Amniotic stem cell (primary cell): Measurements from ENCODE around the gene CALR.
"Not testable (repeated sequence)": the region's sequence is repeated elsewhere in the genome, so short reads cannot be mapped to it uniquely, and the experiment has no call there.

Experiments
- DNase-seq: peaks from one replicate; lab custom pipeline; 2025; lab: John Stamatoyannopoulos, UW

The CALR gene

DNA sequence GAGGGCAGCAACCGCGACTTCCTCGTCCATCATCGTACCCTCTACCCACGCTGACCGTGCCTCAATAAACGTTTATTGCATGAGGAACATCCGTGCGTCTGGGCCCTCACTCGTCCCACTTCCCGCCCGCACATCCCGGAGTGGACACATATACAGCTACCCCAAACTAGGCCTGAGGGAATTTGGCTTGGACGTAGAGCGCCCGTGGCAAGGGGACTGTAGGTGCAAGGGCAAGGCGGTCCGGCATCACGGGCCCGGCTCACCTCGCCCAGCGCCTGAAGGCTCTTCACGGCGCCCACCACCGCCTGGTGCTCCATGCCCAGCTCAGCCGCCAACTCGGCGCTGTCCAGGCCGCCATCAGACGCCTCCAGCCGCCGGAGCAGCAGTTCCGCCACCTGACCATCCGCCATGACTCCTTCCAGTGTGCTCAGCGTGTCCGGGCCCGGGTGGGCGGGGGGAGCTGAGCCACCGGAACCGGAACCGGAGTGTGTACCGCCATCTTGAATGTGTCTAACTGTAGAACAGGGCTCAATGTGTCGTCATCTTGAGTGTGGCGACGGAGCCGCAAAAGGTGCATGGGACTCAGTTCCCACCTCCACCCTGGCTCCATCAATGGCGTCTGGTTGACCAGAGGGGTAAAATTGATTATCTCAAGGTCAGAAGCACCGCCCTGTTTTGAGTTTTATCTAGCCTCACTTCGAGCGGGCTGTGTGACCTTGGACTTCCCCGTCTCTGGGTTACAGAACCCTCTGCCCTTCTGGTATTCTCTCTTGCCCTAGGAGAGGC, 4.9 kb upstream of the CALR start, which contains the start of gene FARSA:
Gene FARSA, minus strand, starts transcription at position 425 of the 786 bp plus-strand sequence. Its CDS starts 15 bp downstream, at position 410.
- peak; percentile 92 for DNase-seq

DNA sequence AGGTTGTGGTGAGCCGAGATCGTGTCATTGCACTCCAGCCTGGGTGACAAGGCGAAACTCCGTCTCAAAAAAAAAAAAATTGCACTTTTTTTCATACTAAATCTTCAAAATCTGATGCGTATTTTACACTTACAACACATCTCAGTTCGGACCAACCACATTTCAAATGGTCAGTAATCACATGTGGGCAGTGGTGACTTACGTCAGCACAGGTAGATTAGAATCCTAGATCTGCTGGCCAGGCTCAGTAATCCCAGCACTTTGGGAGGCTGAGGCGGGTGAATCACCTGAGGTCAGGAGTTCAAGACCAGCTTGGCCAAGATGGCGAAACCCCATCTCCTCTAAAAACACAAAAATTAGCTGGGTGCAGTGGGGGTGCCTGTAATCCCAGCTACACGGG, 3.3 kb upstream of the CALR start:
- DNase-seq, result no peak

DNA sequence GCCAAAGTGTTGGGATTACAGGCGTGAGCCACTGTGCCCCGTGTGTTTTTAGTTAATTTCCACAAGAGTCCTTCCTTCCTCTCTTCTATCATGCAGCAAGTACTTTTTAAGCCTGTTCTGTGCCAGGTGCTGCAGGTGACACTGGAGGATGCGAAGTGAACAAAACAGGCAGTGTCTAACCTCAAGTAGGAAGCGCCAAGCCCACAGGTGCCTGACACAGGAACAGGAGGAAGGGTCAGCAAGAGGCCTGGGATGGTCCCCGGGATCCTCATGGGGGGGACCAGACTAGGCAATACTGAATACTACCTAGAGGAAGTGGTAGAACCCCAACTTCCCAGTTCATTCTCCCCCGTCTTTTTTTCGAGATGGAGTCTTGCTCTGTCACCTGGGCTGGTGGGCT, 1.8 kb upstream of the CALR start:
- no peak for DNase-seq

DNA sequence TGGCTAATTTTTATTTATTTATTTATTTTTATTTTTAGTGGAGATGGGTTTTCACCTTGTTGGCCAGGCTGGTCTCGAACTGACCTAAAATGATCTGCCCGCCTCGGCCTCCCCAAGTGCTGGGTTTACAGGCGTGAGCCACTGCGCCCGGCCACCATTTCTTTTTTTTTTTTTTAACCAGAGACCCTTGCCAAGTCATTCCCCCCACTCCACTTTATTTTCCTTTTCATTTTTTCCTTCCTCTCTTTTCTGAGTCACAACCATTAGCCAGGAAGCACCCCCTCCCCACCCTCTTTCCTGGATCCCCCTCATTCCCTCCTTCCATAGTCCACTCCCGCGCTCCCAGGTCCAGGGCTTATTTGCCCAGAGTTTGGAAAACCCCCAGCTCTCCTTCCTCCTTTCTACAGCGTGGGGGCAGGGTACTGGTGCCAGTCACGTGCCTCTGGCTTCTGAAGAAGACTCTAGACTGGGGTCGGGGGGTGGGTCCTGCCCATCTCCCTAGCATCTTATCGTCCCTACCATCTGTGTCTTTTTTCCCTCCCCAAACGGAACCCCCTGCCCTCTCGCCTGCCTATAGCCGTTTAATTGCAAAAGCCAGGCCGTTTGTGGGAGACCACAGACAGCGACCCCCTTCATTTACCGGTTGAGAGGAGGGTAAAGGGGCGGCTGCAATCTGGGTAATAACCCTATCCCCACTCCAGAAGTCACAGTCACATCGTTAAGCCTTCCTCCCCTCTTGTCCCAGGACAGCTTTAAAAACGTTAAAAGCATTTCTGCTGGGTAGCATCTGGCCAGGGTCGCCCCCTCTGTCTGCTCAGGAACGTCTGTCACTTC, 1.1 kb upstream of the CALR start:
- DNase-seq, result no peak

DNA sequence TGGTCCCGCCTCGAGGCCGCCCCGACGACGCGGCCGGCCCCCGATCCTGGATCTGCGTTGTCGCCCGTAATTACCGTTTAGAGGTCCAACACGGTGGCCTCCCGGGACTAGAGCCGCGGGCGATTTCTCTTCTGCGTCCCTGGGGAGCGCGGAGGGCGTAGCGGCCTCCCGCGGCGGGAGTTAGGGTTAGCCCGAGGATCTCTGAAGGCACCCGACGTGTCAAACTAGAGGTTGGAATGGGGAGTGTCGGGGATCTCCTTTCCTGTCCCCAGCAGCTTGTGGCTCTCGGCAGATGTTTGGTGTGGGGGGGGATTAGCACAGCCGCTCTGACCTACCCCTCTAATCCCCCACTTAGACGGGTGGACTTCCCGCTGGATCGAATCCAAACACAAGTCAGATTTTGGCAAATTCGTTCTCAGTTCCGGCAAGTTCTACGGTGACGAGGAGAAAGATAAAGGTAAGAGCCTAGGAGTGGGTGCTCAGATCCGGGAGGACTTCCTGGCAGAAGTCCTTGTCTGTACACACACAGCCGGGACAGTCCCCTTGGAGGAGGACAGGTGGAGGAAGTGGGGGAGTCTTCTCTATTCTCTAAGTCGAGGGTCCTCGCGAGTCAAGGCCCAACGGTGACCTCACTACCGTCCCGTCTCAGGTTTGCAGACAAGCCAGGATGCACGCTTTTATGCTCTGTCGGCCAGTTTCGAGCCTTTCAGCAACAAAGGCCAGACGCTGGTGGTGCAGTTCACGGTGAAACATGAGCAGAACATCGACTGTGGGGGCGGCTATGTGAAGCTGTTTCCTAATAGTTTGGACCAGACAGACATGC, 581 bp downstream of the CALR start:
- no peak for DNase-seq

DNA sequence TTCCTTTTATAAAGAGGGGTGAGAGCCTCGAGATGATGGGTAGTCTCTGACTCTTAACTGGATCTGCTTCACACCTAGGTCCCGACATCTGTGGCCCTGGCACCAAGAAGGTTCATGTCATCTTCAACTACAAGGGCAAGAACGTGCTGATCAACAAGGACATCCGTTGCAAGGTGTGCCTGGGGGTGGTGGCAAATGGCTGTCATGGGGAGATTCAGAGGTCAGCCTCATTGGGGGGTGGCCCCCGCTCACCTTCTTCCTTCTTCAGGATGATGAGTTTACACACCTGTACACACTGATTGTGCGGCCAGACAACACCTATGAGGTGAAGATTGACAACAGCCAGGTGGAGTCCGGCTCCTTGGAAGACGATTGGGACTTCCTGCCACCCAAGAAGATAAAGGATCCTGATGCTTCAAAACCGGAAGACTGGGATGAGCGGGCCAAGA, 1.6 kb downstream of the CALR start:
- no peak for DNase-seq

DNA sequence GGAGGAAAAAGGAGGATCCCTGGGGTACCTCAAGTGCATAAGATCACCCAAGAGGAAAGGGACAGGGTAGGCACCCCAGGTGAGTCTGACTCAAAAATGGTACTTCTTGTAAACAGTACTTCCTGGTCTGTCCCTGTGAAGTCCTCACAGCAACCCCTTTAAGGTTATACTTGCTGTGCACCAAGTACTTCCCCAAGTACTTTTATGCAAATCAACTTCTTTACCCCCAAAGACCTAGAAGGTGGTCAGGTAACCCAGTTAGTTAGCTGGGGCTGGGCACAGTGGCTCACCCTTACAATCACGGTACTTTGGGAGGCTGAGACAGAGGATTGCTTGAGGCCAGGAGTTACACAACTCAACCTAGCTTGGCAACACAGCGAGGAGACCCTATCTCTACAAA, 2.5 kb downstream of the CALR start:
- no peak for DNase-seq

DNA sequence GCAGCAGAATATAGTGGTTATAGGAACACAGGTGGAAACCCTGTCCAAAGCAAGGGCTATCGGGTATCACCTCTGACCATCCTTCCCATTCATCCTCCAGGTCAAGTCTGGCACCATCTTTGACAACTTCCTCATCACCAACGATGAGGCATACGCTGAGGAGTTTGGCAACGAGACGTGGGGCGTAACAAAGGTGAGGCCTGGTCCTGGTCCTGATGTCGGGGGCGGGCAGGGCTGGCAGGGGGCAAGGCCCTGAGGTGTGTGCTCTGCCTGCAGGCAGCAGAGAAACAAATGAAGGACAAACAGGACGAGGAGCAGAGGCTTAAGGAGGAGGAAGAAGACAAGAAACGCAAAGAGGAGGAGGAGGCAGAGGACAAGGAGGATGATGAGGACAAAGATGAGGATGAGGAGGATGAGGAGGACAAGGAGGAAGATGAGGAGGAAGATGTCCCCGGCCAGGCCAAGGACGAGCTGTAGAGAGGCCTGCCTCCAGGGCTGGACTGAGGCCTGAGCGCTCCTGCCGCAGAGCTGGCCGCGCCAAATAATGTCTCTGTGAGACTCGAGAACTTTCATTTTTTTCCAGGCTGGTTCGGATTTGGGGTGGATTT, 5.1 kb downstream of the CALR start:
- DNase-seq, result no peak

DNA sequence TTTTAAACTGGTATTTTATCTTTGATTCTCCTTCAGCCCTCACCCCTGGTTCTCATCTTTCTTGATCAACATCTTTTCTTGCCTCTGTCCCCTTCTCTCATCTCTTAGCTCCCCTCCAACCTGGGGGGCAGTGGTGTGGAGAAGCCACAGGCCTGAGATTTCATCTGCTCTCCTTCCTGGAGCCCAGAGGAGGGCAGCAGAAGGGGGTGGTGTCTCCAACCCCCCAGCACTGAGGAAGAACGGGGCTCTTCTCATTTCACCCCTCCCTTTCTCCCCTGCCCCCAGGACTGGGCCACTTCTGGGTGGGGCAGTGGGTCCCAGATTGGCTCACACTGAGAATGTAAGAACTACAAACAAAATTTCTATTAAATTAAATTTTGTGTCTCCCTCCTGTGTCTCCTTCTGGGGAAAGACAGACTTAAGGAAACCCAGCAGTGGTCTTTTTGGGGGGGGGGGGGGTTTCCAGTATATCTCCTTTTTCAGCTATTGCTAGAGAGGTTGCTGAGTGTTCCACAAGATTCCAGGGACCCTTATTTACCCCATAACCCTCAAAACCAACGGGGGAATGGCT, 5.8 kb downstream of the CALR start:
- no peak for DNase-seq

DNA sequence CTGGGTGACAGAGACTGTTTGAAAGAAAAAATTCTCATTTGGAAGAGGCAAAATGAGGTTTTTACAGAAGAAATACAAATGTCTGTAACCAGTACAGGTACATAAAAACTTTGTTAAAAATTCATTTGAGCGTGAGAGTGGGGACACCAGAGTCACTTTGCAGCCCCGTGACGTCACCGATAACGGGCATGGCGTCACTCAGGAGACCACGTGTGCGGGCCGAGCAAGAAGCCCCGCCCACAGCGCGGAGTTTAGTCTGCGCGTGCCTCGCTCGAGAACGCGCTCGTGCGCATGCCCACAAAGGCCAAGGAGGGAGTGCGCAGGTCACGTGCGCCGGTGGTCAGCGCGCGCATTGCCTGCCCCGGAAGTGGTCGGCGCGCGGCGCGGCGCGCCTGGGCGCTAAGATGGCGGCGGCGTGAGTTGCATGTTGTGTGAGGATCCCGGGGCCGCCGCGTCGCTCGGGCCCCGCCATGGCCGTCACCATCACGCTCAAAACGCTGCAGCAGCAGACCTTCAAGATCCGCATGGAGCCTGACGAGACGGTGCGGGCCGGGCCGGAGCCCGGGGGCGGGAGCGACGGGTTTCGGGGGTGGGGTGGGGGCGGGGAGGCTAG, 7.2 kb downstream of the CALR start, which contains the start of gene RAD23A:
Gene RAD23A, plus strand, starts transcription at position 384 of the 613 bp plus-strand sequence. Its CDS starts 87 bp downstream, at position 471.
- peak; percentile 88 for DNase-seq

DNA sequence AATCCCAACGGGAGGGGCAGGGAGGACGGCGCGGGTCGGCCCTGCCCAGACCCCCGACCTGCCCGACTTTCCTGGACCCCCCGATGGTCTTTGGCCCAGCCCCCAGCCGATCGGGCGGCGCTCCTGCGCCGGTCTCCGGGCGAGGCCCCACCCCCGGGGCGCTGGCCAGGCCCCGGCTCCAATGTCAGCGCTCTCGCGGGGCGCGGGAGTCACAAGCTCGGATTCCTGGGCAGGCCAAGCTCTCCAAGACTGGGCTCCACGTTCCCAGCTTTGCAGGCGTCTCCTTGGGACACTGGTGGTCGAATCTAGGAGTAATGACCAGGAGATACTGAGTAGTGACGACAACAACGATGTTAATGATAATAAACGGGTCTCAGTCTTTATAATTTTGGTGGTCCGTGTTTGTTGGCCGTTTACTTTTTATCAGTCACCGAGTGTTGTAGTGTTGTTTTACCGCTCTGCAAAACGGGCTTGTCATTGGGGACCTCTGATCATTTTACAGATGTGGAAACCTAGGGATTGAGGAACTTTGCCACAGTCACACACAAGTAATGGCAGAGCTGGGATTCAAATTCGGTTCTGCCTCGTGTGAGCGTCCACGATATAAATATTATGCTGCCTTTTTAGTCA, 7.8 kb downstream of the CALR start:
- DNase-seq, result peak; percentile 77

DNA sequence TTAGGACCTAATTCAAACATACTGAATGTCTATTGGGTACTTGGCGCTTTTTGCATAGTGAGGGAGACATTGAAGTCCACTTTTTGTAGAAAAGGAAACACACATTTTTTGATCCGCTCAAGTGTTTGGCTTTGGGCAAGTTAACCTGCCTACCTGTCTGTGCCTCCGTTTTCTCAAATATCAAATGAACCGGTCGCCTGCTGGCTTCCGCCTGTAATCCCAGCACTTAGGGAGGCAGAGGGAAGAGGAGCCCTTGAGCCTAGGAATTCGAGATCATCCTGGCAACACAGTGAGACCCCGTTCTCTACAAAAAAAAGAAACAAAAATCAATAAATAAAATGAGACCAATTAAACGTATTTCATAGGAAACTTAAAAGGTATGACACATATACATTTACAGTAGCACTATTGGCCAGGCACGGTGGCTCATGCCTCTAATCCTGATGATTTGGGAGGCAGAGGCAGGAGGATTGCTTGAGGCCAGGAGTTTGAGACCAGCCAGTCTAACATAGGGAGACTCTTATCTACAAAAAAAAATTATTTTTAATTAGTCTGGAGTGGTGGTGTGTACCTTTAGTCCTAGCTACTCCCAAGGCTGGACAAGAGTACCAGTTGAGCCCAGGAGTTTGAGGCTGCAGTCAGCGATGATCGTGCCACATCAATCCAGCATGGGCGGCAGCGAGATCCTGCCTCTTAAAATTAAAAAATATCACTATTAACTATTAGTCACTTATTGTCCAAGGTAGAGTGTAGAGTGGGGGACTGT, 8.5 kb downstream of the CALR start:
- no peak for DNase-seq

DNA sequence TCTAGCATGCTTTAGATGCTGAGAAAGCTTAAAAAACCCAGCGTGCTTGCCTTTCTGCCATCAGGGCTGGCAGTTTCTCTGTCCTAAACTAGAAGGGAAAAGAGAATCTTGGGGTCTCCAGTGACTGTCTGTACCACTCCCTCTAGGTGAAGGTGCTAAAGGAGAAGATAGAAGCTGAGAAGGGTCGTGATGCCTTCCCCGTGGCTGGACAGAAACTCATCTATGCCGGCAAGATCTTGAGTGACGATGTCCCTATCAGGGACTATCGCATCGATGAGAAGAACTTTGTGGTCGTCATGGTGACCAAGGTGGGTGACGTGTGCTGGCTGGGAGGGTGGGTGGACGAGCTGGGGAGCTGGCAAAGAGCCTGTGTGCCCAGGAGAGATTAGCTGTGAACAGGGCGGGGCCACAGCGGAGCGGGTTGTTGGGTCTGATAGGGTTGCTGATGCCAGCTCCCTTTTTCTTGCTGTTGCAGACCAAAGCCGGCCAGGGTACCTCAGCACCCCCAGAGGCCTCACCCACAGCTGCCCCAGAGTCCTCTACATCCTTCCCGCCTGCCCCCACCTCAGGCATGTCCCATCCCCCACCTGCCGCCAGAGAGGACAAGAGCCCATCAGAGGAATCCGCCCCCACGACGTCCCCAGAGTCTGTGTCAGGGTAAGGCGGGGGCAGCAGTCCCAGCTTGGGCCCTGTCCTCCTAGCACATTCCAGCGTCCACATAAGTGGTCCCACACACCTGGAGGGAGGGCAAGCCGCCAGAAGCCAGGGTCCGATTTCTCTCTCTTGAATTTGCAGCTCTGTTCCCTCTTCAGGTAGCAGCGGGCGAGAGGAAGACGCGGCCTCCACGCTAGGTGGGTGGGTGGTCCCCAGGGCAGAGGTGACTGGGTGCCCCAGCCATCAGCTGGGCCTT, 9.5 kb downstream of the CALR start:
- DNase-seq, result no peak

DNA sequence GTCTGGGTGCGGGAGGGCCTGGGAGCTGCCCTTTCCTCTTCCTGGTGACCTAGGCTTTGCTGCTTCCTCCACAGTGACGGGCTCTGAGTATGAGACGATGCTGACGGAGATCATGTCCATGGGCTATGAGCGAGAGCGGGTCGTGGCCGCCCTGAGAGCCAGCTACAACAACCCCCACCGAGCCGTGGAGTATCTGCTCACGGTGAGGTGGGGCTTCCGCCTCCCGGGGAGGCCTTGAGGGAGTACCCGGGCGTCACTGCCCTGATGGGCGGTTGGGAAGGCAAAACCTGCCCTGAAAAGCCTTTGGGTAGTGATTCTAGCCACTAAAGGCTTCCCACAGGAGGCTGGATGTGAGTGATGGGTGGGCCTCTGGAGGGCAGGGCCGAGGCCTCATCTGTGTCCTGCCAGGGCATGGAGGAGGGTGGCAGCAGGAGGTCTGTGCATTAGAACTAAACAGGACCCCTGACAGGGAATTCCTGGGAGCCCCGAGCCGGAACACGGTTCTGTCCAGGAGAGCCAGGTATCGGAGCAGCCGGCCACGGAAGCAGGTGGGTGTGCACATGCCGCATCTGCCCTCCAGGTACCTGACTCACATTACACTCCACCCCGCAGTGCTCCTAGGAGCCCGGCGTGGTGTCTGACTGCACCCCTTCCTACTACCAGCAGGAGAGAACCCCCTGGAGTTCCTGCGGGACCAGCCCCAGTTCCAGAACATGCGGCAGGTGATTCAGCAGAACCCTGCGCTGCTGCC, 10.4 kb downstream of the CALR start:
- no peak for DNase-seq

DNA sequence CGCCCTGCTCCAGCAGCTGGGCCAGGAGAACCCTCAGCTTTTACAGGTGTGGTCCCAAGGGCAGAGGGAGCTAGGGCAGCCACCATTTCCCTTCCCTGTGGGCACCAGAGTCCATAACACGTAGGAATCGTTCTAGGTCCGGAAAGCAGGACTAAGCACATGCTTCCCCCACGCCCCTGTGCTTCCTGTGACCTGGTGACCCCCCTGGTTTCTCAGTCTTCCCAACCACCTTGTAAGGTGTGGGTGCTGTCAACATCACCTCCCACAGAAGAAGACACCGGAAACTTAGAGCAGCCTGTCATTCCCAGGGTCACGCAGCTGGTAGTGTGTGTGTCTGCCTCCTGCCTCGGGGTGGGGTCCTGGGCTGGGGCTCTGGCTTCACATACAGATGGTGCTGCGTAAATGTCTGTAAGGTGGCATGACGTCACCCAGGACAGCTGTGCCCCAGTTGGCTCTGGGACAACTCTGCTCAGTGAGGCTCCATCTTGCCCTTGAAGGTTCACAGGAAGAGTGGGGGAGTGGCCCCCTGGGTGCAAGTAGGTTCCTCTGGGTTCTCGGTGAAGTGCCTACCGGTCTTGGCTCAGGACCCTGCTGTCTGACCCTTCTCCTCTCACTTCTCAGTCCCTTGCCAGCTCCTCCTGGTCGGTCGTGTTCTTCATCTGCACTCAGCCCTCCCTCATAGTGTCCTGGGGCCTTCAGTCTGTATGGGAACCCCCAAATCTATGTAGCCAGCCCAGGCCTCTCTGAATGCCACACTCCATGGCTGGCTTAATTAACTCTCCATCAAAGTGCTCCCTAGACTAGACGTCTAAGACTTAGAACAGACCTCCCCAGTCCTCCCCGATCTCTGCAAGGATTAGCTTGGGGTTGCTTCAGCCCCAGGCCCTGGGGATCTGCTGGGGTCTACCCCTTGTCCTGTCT, 11.2 kb downstream of the CALR start:
- no peak for DNase-seq

DNA sequence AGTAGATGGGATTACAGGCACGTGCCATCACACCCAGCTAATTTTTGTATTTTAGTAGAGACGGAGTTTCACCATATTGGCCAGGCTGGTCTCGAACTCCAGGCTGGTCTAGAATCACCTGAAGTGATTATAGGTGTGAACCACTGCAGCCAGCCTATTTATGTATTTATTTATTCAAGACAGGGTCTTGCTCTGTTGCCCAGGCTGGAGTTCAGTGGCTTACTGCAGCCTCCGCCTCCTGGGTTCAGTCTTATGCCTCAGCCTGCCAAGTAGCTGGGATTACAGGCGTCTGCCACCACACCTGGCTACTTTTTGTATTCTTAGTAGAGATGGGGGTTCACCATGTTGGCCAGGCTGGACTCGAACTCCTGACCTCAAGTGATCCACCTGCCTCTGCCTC, 13.6 kb downstream of the CALR start:
- not testable (repeated sequence) for DNase-seq
